Body of pancreas (tissue), 4 donors: Measurements from ENCODE around the gene HDX. TPM values are rescaled to one million over a fixed set of nuclear protein-coding genes. Genes with fewer than 3 reads are reported as not detected.
"Not testable (repeated sequence)": the region's sequence is repeated elsewhere in the genome, so short reads cannot be mapped to it uniquely, and the experiment has no call there.

Source experiments
- ATAC-seq: fragments of 150-250 bp; one replicate; pipeline ENCODE4 v1.9.1; 2016
- DNase-seq, 4 donors: peaks; one replicate each; pipeline ENCODE4 v3.0.0-alpha.2; 2019
- H3K27ac ChIP-seq, 4 donors: fragments of 200-600 bp; sonication (generic); 1 replicate in 3 of 4; 2 replicates in 1 of 4; pipeline versions ENCODE4 v1.5.1 to v1.6.1; 2016 to 2019; ENCODE audit warnings: mild to moderate bottlenecking in 1 of 4, mixed read lengths in 1 of 4, moderate library complexity in 1 of 4
- H3K27me3 ChIP-seq, 2 donors: fragments of 200-600 bp; sonication (generic); one replicate each; pipeline ENCODE4 v1.6.0; 2016; ENCODE audit warnings: mild to moderate bottlenecking in 1 of 2
- H3K36me3 ChIP-seq, 2 donors: fragments of 200-600 bp; sonication (generic); replicated peaks in 1 of 2; 2 replicates each; pipeline ENCODE4 v1.5.1; 2016; ENCODE audit warnings: low read depth in 2 of 2; ENCODE audit not compliant: insufficient read depth in 1 of 2
- H3K4me1 ChIP-seq: fragments of 200-600 bp; sonication (generic); one replicate; pipeline ENCODE4 v1.6.0; 2016
- H3K4me3 ChIP-seq, 2 donors: fragments of 200-600 bp; sonication (generic); 1 replicate in 1 of 2; 2 replicates in 1 of 2; pipeline ENCODE4 v1.5.1; 2016 to 2019
- H3K9me3 ChIP-seq, 3 donors: fragments of 200-600 bp; sonication (generic); 1 replicate in 2 of 3; 2 replicates in 1 of 3; pipeline ENCODE4 v1.5.1; 2016
- CTCF ChIP-seq, 7 experiments: fragments of 450-650 bp in 4 of 7; fragments of 200-600 bp in 3 of 7; sonication (generic) in 3 of 7; IDR thresholded peaks; one replicate each; pipeline ENCODE4 v1.5.1; 2016 to 2019; ENCODE audit warnings: antibody characterized with exemption in 7 of 7
- POLR2A ChIP-seq, 3 donors: fragments of 450-650 bp; IDR thresholded peaks; one replicate each; pipeline ENCODE4 v1.6.1; 2016; ENCODE audit warnings: antibody characterized with exemption in 3 of 3, mild to moderate bottlenecking in 2 of 3
- WGBS, 2 donors: methylation state at CpG; one replicate each; pipeline ENCODE4 v1.1.5; 2017; 5-methylcytosine and 5-hydroxymethylcytosine counted together
- intact Hi-C: fragments of 100-400 bp; cut with DNase I; formaldehyde crosslinking; loops from one replicate; pipeline ENCODE4 v1.15.1; 2023
- small RNA-seq: library from RNA; depleted of rRNA; stranded (forward); fragments of <200 nt; gene quantifications from one replicate; pipeline ENCODE3, GENCODE V24; 2016
- total RNA-seq, 2 donors: library from RNA; depleted of rRNA; stranded (reverse); fragments of >200 nt; gene quantifications; one replicate each; pipeline ENCODE4 v1.1.0, GENCODE V29; 2016

HDX gene
- total RNA-seq, 2 donors from 2014 or later = 1.3 to 1.6 TPM

GRCh38 chrX:84320614-84321013 lies 181.6 kb downstream of the HDX start:
- no peak for TF ChIP-seq CTCF (IDR thresholded peaks at IDR 0.05)
- no peak for TF ChIP-seq POLR2A (IDR thresholded peaks at IDR 0.05)
- no peak overlapping the region for H3K27ac ChIP-seq
- no peaks in the 10 kb centered on the region for H3K27me3 ChIP-seq
- no peaks in the 10 kb centered on the region for H3K4me1 ChIP-seq
- no peaks in the 10 kb centered on the region for H3K9me3 ChIP-seq
- H3K36me3 ChIP-seq = no peaks in the 10 kb centered on the region
- intact Hi-C loops = no loop called here
- H3K4me3 ChIP-seq = no peak overlapping the region
- ATAC-seq = no peak
- no peak for DNase-seq

- 62 to 74% methylated on average over 3 of the region's 3 CpGs for WGBS, 2 donors
- DNase-seq (no peak), ATAC-seq (no peak)
- Histone ChIP-seq H3K9me3 (no peaks in the 10 kb centered on the region), H3K27ac (no peak overlapping the region), H3K4me3 (no peak overlapping the region), H3K27me3 (no peaks in the 10 kb centered on the region), H3K36me3 (no peaks in the 10 kb centered on the region), H3K4me1 (no peaks in the 10 kb centered on the region)
- intact Hi-C loops = no loop called here
- TF ChIP-seq CTCF (IDR thresholded peaks at IDR 0.05) (no peak), POLR2A (IDR thresholded peaks at IDR 0.05) (no peak)
Observed at GRCh38 chrX:84320023-84320422, 182.2 kb downstream of the HDX start.

- no peak for ATAC-seq
- H3K27ac ChIP-seq = no peak overlapping the region
- no peak overlapping the region for H3K4me3 ChIP-seq
- TF ChIP-seq POLR2A (IDR thresholded peaks at IDR 0.05) = no peak
- no peak for TF ChIP-seq CTCF (IDR thresholded peaks at IDR 0.05)
- H3K4me1 ChIP-seq = no peaks in the 10 kb centered on the region
- no peaks in the 10 kb centered on the region for H3K36me3 ChIP-seq
- 60 to 76% methylated on average over 1 of the region's 1 CpG for WGBS, 2 donors
- intact Hi-C loops = no loop called here
- DNase-seq = no peak
- no peaks in the 10 kb centered on the region for H3K9me3 ChIP-seq
- no peaks in the 10 kb centered on the region for H3K27me3 ChIP-seq
Observed at GRCh38 chrX:84318661-84319060, 183.6 kb downstream of the HDX start.

- H3K4me3 ChIP-seq, intact Hi-C loops, ATAC-seq, H3K4me1 ChIP-seq, H3K9me3 ChIP-seq, DNase-seq, H3K27me3 ChIP-seq, H3K27ac ChIP-seq, H3K36me3 ChIP-seq: not testable (repeated sequence)
Observed at GRCh38 chrX:84315946-84316345, 186.3 kb downstream of the HDX start.

Small RNA genes within 50 kb of the gene (small RNA-seq; reads per million reads assigned to genes)
- gene AL450471.1 = not detected
